ENCODE results near the gene CNTN2. TPM values are rescaled to one million over a fixed set of nuclear protein-coding genes. Genes with fewer than 3 reads are reported as not detected.

CNTN2 gene
- total and polyA plus RNA-seq, 2 experiments from 2014 or later: 9.7 TPM; not detected in 1

DNA sequence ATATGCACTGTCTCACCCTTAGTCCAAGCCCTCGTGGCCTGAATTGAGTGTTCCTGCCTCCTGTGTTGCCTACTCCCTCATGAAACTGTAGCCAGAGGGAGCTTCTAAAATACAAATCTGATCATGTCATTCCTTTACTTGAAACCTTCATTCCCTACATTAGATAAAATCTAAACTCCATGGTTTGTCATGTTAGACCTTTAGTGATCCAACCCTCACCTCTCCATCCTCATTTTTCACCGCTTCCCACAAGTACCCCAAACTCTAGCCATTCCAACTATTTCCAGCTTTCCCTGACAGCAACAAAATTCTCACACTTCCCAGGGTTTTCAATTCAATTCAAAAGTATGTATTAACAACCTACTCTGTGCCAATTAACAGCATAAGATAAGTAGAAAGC lies 18.3 kb upstream of the CNTN2 start:
- H2AFZ ChIP-seq: no peak overlapping the region
- no peaks in the 10 kb centered on the region for H4K20me1 ChIP-seq (ENCODE audit: insufficient read depth, poor library complexity, severe bottlenecking)
- H3K4me2 ChIP-seq: no peak overlapping the region
- no peaks in the 10 kb centered on the region for H3K9me3 ChIP-seq (ENCODE audit: low read depth)
- no peak for DNase-seq (ENCODE audit: low spot score)
- no peaks in the 10 kb centered on the region for H3K36me3 ChIP-seq (replicated peaks; ENCODE audit: insufficient read depth, low read depth)
- H3K4me3 ChIP-seq: no peak overlapping the region
- TF ChIP-seq, protein P1, sequence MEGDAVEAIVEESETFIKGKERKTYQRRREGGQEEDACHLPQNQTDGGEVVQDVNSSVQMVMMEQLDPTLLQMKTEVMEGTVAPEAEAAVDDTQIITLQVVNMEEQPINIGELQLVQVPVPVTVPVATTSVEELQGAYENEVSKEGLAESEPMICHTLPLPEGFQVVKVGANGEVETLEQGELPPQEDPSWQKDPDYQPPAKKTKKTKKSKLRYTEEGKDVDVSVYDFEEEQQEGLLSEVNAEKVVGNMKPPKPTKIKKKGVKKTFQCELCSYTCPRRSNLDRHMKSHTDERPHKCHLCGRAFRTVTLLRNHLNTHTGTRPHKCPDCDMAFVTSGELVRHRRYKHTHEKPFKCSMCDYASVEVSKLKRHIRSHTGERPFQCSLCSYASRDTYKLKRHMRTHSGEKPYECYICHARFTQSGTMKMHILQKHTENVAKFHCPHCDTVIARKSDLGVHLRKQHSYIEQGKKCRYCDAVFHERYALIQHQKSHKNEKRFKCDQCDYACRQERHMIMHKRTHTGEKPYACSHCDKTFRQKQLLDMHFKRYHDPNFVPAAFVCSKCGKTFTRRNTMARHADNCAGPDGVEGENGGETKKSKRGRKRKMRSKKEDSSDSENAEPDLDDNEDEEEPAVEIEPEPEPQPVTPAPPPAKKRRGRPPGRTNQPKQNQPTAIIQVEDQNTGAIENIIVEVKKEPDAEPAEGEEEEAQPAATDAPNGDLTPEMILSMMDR (IDR thresholded peaks at IDR 0.05; ENCODE audit: poor library complexity): no peak
- TF ChIP-seq EZH2phosphoT487 (IDR thresholded peaks at IDR 0.05; ENCODE audit: low read depth, severe bottlenecking, unreplicated experiment): no peak
- TF ChIP-seq EZH2 (IDR thresholded peaks at IDR 0.05; ENCODE audit: borderline replicate concordance): no peak
- H3K79me2 ChIP-seq: no peaks in the 10 kb centered on the region
- peaks cover 2% of the 10 kb centered on the region for H3K27me3 ChIP-seq
- 90% methylated on average over 2 of the region's 2 CpGs for WGBS (ENCODE audit: low lambda C conversion rate, missing lambda C conversion rate)
- H3K4me1 ChIP-seq (ENCODE audit: insufficient read depth): no peaks in the 10 kb centered on the region
- no peak overlapping the region for H3K27ac ChIP-seq
- H3K9me2 ChIP-seq (replicated peaks; ENCODE audit: insufficient read depth): no peaks in the 10 kb centered on the region

DNA sequence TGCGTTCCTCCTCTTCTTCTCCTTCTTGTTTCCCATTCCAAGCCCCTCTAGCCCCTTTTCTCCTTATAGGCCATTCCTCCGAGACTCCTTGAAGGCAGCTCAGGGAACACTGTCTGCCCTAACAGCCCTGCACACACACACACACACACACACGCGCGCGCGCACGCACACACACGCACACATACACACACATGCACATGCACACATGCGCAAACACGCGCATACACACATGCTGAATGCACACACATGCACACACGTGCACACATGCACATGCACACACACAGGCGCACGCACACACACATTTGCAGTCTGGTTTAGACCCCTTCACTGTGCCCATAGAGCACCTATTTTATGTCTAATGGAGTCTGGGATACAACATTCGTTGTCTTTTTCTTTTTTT lies 17.8 kb upstream of the CNTN2 start:
- Histone ChIP-seq H4K20me1 (ENCODE audit: insufficient read depth, poor library complexity, severe bottlenecking) (no peaks in the 10 kb centered on the region), H3K9me3 (ENCODE audit: low read depth) (no peaks in the 10 kb centered on the region), H3K36me3 (replicated peaks; ENCODE audit: insufficient read depth, low read depth) (no peaks in the 10 kb centered on the region), H2AFZ (no peak overlapping the region), H3K4me3 (no peak overlapping the region), H3K79me2 (no peaks in the 10 kb centered on the region), H3K4me1 (ENCODE audit: insufficient read depth) (no peaks in the 10 kb centered on the region), H3K4me2 (no peak overlapping the region), H3K27me3 (no peaks in the 10 kb centered on the region), H3K27ac (no peak overlapping the region), H3K9me2 (replicated peaks; ENCODE audit: insufficient read depth) (no peaks in the 10 kb centered on the region)
- no peak for DNase-seq (ENCODE audit: low spot score)
- 93% methylated on average over 16 of the region's 16 CpGs for WGBS (ENCODE audit: low lambda C conversion rate, missing lambda C conversion rate)
- TF ChIP-seq, protein P1 (IDR thresholded peaks at IDR 0.05; ENCODE audit: poor library complexity): no peak
- no peak for TF ChIP-seq EZH2phosphoT487 (IDR thresholded peaks at IDR 0.05; ENCODE audit: low read depth, severe bottlenecking, unreplicated experiment)
- TF ChIP-seq EZH2 (IDR thresholded peaks at IDR 0.05; ENCODE audit: borderline replicate concordance): no peak

DNA sequence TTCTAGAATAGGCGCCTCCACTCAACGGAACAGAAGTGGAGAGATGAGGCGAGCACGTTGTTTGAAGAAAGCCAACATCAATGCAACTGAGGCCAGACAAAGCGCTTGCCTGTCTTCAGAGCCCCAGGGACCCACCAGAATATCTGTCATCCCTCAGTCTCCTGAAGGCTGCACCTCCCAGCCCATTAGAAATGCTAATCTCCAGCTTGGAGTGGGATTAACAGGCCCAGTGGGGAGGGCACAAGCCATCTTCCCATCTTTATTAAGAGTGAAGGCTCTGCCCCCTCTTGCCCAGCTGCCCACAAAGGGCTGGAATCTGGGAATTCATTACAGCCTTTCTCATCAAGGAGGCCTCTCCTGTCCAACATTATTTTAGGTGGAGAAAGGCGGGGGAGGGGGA lies 16.8 kb upstream of the CNTN2 start:
- WGBS (ENCODE audit: low lambda C conversion rate, missing lambda C conversion rate): 62% methylated on average over 6 of the region's 6 CpGs
- H3K79me2 ChIP-seq: no peaks in the 10 kb centered on the region
- H3K27ac ChIP-seq: no peak overlapping the region
- no peaks in the 10 kb centered on the region for H4K20me1 ChIP-seq (ENCODE audit: insufficient read depth, poor library complexity, severe bottlenecking)
- DNase-seq (ENCODE audit: low spot score): no peak
- no peaks in the 10 kb centered on the region for H3K27me3 ChIP-seq
- H3K4me3 ChIP-seq: no peak overlapping the region
- no peaks in the 10 kb centered on the region for H3K4me1 ChIP-seq (ENCODE audit: insufficient read depth)
- no peaks in the 10 kb centered on the region for H3K9me3 ChIP-seq (ENCODE audit: low read depth)
- H3K4me2 ChIP-seq: no peak overlapping the region
- TF ChIP-seq, protein P1 (IDR thresholded peaks at IDR 0.05; ENCODE audit: poor library complexity): no peak
- TF ChIP-seq EZH2 (IDR thresholded peaks at IDR 0.05; ENCODE audit: borderline replicate concordance) (no peak), EZH2phosphoT487 (IDR thresholded peaks at IDR 0.05; ENCODE audit: low read depth, severe bottlenecking, unreplicated experiment) (no peak)
- H3K36me3 ChIP-seq (replicated peaks; ENCODE audit: insufficient read depth, low read depth): no peaks in the 10 kb centered on the region
- H3K9me2 ChIP-seq (replicated peaks; ENCODE audit: insufficient read depth): no peaks in the 10 kb centered on the region
- no peak overlapping the region for H2AFZ ChIP-seq

DNA sequence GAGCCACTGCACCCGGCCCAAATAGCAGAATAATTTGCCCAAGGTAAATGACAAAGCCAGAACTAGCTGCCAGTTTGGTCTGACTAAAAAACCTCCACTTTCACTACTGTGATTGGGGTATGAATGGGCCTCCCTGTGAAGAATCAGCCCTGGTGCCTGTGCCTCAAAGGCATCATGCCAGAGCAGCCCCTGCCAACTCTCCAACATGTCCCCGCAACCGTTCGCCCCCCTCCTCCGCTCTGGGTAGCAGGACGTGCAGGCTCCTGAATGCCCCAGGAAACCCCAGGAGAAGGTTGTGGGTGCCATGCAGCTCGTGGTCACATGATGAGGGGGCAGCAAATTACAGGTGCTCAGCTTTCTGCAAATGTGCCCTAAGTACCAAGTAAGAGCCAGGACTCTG lies 14.6 kb upstream of the CNTN2 start:
- Histone ChIP-seq H3K27ac (no peak overlapping the region), H4K20me1 (ENCODE audit: insufficient read depth, poor library complexity, severe bottlenecking) (no peaks in the 10 kb centered on the region), H3K27me3 (no peaks in the 10 kb centered on the region), H3K79me2 (no peaks in the 10 kb centered on the region), H3K4me3 (no peak overlapping the region), H3K36me3 (replicated peaks; ENCODE audit: insufficient read depth, low read depth) (no peaks in the 10 kb centered on the region), H3K4me2 (no peak overlapping the region), H3K4me1 (ENCODE audit: insufficient read depth) (no peaks in the 10 kb centered on the region), H3K9me3 (ENCODE audit: low read depth) (no peaks in the 10 kb centered on the region), H2AFZ (no peak overlapping the region), H3K9me2 (replicated peaks; ENCODE audit: insufficient read depth) (no peaks in the 10 kb centered on the region)
- DNase-seq (ENCODE audit: low spot score): no peak
- 91% methylated on average over 7 of the region's 7 CpGs for WGBS (ENCODE audit: low lambda C conversion rate, missing lambda C conversion rate)
- TF ChIP-seq, protein P1 (IDR thresholded peaks at IDR 0.05; ENCODE audit: poor library complexity): no peak
- TF ChIP-seq EZH2 (IDR thresholded peaks at IDR 0.05; ENCODE audit: borderline replicate concordance) (no peak), EZH2phosphoT487 (IDR thresholded peaks at IDR 0.05; ENCODE audit: low read depth, severe bottlenecking, unreplicated experiment) (no peak)
